ENCODE data around the gene RTKN2.

- TF ChIP-seq CTCF (IDR thresholded peaks at IDR 0.05; ENCODE audit: insufficient read depth, low read length) (no peak), POLR2AphosphoS5 (IDR thresholded peaks at IDR 0.05; ENCODE audit: low read depth) (no peak)
Observed at GRCh38 chr10:62189131-62189530, 79.5 kb downstream of the RTKN2 start.

Measured in HL-60 (cell line).